Parathyroid adenoma (tissue), 2 donors: Measurements from ENCODE around the gene RASGEF1C.

ENCODE experiments used
- H2AFZ ChIP-seq: fragments of 300-600 bp; sonication (generic); one replicate; pipeline ENCODE4 v1.7.0; 2017; ENCODE audit warnings: antibody characterized with exemption, mild to moderate bottlenecking
- H3K27ac ChIP-seq: fragments of 300-600 bp; sonication (generic); one replicate; pipeline ENCODE4 v1.7.0; 2017
- H3K27me3 ChIP-seq: fragments of 300-600 bp; sonication (generic); one replicate; pipeline ENCODE4 v1.7.0; 2017; ENCODE audit warnings: low read length; ENCODE audit not compliant: control insufficient read depth, insufficient read depth
- H3K36me3 ChIP-seq: fragments of 300-600 bp; sonication (generic); one replicate; pipeline ENCODE4 v1.7.0; 2017; ENCODE audit warnings: low read length; ENCODE audit not compliant: control insufficient read depth, insufficient read depth
- H3K4me1 ChIP-seq: fragments of 300-600 bp; sonication (generic); one replicate; pipeline ENCODE4 v1.7.0; 2017; ENCODE audit warnings: control low read depth
- H3K4me2 ChIP-seq: fragments of 300-600 bp; sonication (generic); one replicate; pipeline ENCODE4 v1.7.0; 2017; ENCODE audit warnings: low read length
- H3K4me3 ChIP-seq: fragments of 300-600 bp; sonication (generic); one replicate; pipeline ENCODE4 v1.7.0; 2017; ENCODE audit warnings: low read depth, low read length
- H3K79me2 ChIP-seq: fragments of 300-600 bp; sonication (generic); one replicate; pipeline ENCODE4 v1.7.0; 2017; ENCODE audit warnings: control low read depth
- H3K9ac ChIP-seq: fragments of 300-600 bp; sonication (generic); one replicate; pipeline ENCODE4 v1.7.0; 2017; ENCODE audit warnings: mild to moderate bottlenecking
- H3K9me3 ChIP-seq: fragments of 300-600 bp; sonication (generic); one replicate; pipeline ENCODE4 v1.7.0; 2017; ENCODE audit warnings: low read length; ENCODE audit not compliant: control insufficient read depth
- TF ChIP-seq, protein P1 (sequence below): fragments of 300-600 bp; sonication (generic); IDR thresholded peaks from one replicate; pipeline ENCODE4 v1.7.0; 2017; ENCODE audit warnings: antibody characterized with exemption, mild to moderate bottlenecking
- donor health status: primary hyperparathyroidism.

Gene RASGEF1C

GRCh38 chr5:180178531-180179441 is 30.2 kb downstream of the RASGEF1C start:
- Histone ChIP-seq H3K27ac (no peak overlapping the region), H3K4me2 (no peak overlapping the region), H3K4me3 (no peak overlapping the region), H3K36me3 (no peaks in the 10 kb centered on the region), H3K9me3 (no peaks in the 10 kb centered on the region), H2AFZ (no peak overlapping the region), H3K9ac (no peak overlapping the region), H3K4me1 (peaks cover 9% of the 10 kb centered on the region), H3K79me2 (no peaks in the 10 kb centered on the region), H3K27me3 (no peaks in the 10 kb centered on the region)
- TF ChIP-seq, protein P1, sequence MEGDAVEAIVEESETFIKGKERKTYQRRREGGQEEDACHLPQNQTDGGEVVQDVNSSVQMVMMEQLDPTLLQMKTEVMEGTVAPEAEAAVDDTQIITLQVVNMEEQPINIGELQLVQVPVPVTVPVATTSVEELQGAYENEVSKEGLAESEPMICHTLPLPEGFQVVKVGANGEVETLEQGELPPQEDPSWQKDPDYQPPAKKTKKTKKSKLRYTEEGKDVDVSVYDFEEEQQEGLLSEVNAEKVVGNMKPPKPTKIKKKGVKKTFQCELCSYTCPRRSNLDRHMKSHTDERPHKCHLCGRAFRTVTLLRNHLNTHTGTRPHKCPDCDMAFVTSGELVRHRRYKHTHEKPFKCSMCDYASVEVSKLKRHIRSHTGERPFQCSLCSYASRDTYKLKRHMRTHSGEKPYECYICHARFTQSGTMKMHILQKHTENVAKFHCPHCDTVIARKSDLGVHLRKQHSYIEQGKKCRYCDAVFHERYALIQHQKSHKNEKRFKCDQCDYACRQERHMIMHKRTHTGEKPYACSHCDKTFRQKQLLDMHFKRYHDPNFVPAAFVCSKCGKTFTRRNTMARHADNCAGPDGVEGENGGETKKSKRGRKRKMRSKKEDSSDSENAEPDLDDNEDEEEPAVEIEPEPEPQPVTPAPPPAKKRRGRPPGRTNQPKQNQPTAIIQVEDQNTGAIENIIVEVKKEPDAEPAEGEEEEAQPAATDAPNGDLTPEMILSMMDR: no peak

GRCh38 chr5:180176191-180176590 is 32.8 kb downstream of the RASGEF1C start:
- Histone ChIP-seq H3K4me2 (no peak overlapping the region), H3K27me3 (no peaks in the 10 kb centered on the region), H3K4me1 (peaks cover 9% of the 10 kb centered on the region), H3K36me3 (no peaks in the 10 kb centered on the region), H3K4me3 (no peak overlapping the region), H2AFZ (no peak overlapping the region), H3K79me2 (no peaks in the 10 kb centered on the region), H3K9ac (no peak overlapping the region), H3K27ac (no peak overlapping the region), H3K9me3 (no peaks in the 10 kb centered on the region)
- TF ChIP-seq, protein P1: no peak

- Histone ChIP-seq H3K4me3 (no peak overlapping the region), H3K9ac (no peak overlapping the region), H3K4me1 (peaks cover 9% of the 10 kb centered on the region), H3K9me3 (no peaks in the 10 kb centered on the region), H3K27me3 (no peaks in the 10 kb centered on the region), H3K4me2 (no peak overlapping the region), H3K27ac (no peak overlapping the region), H2AFZ (no peak overlapping the region), H3K36me3 (no peaks in the 10 kb centered on the region), H3K79me2 (no peaks in the 10 kb centered on the region)
- TF ChIP-seq, protein P1: no peak
These were observed 34.0 kb downstream of the RASGEF1C start for GRCh38 chr5:180175015-180175431.

GRCh38 chr5:180174587-180174972 is 34.4 kb downstream of the RASGEF1C start:
- H3K79me2 ChIP-seq: no peaks in the 10 kb centered on the region
- no peaks in the 10 kb centered on the region for H3K36me3 ChIP-seq
- H3K27me3 ChIP-seq: no peaks in the 10 kb centered on the region
- H2AFZ ChIP-seq: no peak overlapping the region
- no peaks in the 10 kb centered on the region for H3K9me3 ChIP-seq
- no peak overlapping the region for H3K9ac ChIP-seq
- TF ChIP-seq, protein P1: no peak
- no peak overlapping the region for H3K4me2 ChIP-seq
- H3K4me1 ChIP-seq: peaks cover 9% of the 10 kb centered on the region
- H3K27ac ChIP-seq: no peak overlapping the region
- H3K4me3 ChIP-seq: no peak overlapping the region
